NT2/D1 (cell line): ENCODE data around the gene FBRSL1.

Source experiments
- YY1 ChIP-seq: IDR thresholded peaks from 2 replicates; pipeline ENCODE4 v1.6.1; 2011; ENCODE audit not compliant: insufficient read length, insufficient read depth
- ZNF274 ChIP-seq: IDR thresholded peaks from 2 replicates; pipeline ENCODE4 v1.6.1; 2011; ENCODE audit warnings: mild to moderate bottlenecking, low read depth, low read length

- no peak for TF ChIP-seq ZNF274
- no peak for TF ChIP-seq YY1
These were observed 18.1 kb upstream of the FBRSL1 start for GRCh38 chr12:132471858-132472255.
